Ovary (tissue), 3 donors: ENCODE data around the gene FAM8A1.

Experiments
- EP300 ChIP-seq: sonication (generic); formaldehyde crosslinking; IDR thresholded peaks from one replicate; pipeline ENCODE4 v1.6.1; 2017; ENCODE audit warnings: antibody characterized with exemption
- POLR2A ChIP-seq: fragments of 450-650 bp; IDR thresholded peaks from one replicate; pipeline ENCODE4 v1.6.1; 2017; ENCODE audit warnings: antibody characterized with exemption, mild to moderate bottlenecking, moderate library complexity
- TF ChIP-seq, protein P1 (sequence below), 3 donors: fragments of 450-650 bp in 2 of 3; fragments of 200-600 bp in 1 of 3; IDR thresholded peaks; one replicate each; pipeline versions ENCODE4 v1.5.1 to v1.8.0; 2016 to 2022; ENCODE audit warnings: antibody characterized with exemption in 3 of 3, mild to moderate bottlenecking in 1 of 3
- donor health status: DM: no; HTN: no; CAD: no.

DNA sequence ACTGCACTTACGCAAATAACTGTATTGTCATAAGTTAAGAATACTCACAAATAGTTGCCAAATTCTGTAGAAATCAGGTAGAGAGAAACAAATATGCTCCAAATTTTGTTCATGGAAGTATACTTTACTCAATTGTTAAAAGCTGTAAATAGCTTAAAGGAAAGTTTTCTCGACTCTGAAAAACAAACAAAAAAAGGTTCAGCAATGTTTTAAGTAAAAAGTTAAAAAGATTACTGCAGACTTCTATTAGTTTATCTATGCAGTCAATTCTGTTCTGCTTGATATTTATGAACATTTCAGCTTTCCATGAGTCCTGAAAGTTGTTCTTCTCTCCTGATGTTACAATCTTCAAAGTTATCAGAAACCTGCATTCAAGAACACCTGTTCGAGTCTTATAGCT lies 37.5 kb upstream of the FAM8A1 start:
- TF ChIP-seq, protein P1, sequence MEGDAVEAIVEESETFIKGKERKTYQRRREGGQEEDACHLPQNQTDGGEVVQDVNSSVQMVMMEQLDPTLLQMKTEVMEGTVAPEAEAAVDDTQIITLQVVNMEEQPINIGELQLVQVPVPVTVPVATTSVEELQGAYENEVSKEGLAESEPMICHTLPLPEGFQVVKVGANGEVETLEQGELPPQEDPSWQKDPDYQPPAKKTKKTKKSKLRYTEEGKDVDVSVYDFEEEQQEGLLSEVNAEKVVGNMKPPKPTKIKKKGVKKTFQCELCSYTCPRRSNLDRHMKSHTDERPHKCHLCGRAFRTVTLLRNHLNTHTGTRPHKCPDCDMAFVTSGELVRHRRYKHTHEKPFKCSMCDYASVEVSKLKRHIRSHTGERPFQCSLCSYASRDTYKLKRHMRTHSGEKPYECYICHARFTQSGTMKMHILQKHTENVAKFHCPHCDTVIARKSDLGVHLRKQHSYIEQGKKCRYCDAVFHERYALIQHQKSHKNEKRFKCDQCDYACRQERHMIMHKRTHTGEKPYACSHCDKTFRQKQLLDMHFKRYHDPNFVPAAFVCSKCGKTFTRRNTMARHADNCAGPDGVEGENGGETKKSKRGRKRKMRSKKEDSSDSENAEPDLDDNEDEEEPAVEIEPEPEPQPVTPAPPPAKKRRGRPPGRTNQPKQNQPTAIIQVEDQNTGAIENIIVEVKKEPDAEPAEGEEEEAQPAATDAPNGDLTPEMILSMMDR (IDR thresholded peaks at IDR 0.05) = no peak
- TF ChIP-seq POLR2A (no peak), EP300 (no peak)
